Suprapubic skin (tissue), 3 donors: Measurements from ENCODE around the gene INPP5A.

Source experiments
- CTCF ChIP-seq, 2 donors: fragments of 200-600 bp in 1 of 2; fragments of 450-650 bp in 1 of 2; sonication (generic) in 1 of 2; IDR thresholded peaks; one replicate each; pipeline ENCODE4 v1.5.1; 2016 to 2019; ENCODE audit warnings: antibody characterized with exemption in 2 of 2, mild to moderate bottlenecking in 1 of 2, moderate library complexity in 1 of 2
- EP300 ChIP-seq: sonication (generic); formaldehyde crosslinking; IDR thresholded peaks from one replicate; pipeline ENCODE4 v1.6.1; 2017; ENCODE audit warnings: antibody characterized with exemption

GRCh38 chr10:132744839-132745238 lies 207.3 kb downstream of the INPP5A start:
- TF ChIP-seq CTCF (IDR thresholded peaks at IDR 0.05) (no peak), EP300 (no peak)
